ENCODE results near the gene SMOC2. TPM values are rescaled to one million over a fixed set of nuclear protein-coding genes. Genes with fewer than 3 reads are reported as not detected.

SMOC2 gene
- total RNA-seq, 1 donor from 2014 or later: not detected

DNA sequence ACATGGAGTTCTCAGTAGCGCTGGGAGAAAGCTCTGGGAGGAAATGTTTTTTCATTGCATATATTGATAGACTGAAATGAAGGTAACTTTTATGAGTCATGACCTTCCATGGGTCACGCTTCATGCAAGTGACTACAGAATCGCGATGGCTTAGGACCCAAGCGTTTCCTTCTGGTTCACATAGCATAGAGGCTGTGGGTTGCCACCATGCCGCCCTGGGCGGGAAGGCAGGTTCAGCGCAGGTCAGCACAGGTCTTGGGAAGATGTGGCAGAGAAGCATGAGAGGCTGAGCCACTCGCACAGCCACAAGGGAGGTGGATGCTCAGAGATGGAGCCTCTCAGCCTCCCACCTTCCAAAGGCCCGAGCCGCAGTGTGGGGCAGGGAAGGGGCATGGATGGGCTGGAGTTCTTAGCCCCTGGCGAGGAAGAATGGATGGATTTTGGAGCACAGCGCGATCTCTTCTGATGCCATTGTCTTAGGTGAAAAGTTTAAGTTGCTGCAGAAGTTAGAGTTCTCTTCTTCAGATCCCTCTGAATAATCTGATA, 219.5 kb downstream of the SMOC2 start:
- TF ChIP-seq, protein P1, sequence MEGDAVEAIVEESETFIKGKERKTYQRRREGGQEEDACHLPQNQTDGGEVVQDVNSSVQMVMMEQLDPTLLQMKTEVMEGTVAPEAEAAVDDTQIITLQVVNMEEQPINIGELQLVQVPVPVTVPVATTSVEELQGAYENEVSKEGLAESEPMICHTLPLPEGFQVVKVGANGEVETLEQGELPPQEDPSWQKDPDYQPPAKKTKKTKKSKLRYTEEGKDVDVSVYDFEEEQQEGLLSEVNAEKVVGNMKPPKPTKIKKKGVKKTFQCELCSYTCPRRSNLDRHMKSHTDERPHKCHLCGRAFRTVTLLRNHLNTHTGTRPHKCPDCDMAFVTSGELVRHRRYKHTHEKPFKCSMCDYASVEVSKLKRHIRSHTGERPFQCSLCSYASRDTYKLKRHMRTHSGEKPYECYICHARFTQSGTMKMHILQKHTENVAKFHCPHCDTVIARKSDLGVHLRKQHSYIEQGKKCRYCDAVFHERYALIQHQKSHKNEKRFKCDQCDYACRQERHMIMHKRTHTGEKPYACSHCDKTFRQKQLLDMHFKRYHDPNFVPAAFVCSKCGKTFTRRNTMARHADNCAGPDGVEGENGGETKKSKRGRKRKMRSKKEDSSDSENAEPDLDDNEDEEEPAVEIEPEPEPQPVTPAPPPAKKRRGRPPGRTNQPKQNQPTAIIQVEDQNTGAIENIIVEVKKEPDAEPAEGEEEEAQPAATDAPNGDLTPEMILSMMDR (IDR thresholded peaks at IDR 0.05; ENCODE audit: insufficient read depth, low read length, poor library complexity, severe bottlenecking): no peak

DNA sequence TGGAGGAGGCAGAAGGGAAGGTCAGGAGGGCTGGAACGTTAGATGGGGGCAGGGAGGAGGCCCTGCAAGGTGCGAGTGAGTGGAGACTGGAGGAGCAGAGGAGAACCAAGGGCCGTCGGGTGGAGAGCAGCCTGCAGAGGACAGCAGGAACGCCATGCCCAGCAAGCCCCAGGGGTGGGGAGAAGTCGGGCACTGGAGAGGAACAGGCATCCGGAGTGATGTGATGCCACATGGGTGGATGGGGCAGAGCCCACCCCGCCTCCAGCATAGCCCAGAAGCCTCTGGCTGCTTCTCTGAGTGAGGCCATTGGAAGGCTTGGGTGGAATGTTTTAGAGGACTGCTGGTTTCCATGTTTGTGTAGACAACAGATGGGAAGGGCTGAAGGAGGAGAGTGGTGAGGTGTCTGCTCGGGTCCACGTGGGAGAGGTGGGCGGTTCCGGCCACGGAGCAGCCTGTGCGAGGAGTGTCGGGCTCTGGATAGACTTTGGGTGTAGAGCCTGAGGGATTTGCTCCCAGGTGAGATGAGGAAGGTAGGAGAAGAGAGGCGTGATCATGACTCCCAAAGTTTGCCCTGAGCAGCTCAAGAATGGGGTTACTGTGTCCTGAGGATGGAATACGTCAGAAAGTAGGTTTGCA, 221.4 kb downstream of the SMOC2 start:
- no peaks in the 10 kb centered on the region for H3K36me3 ChIP-seq (ENCODE audit: control insufficient read depth, insufficient read depth, low read length)
- DNase-seq (ENCODE audit: low read depth): no peak
- H3K4me3 ChIP-seq (ENCODE audit: low read depth, low read length): no peak overlapping the region
- TF ChIP-seq, protein P1 (IDR thresholded peaks at IDR 0.05; ENCODE audit: insufficient read depth, low read length, poor library complexity, severe bottlenecking): no peak
- H3K27me3 ChIP-seq (ENCODE audit: control insufficient read depth, insufficient read depth, low read length): no peaks in the 10 kb centered on the region

More for the DNA sequence above, 219.5 kb downstream of the SMOC2 start:
- DNase-seq (ENCODE audit: low read depth): no peak
- Histone ChIP-seq H3K4me3 (ENCODE audit: low read depth, low read length) (no peak overlapping the region), H3K36me3 (ENCODE audit: control insufficient read depth, insufficient read depth, low read length) (no peaks in the 10 kb centered on the region), H3K27me3 (ENCODE audit: control insufficient read depth, insufficient read depth, low read length) (no peaks in the 10 kb centered on the region)

DNA sequence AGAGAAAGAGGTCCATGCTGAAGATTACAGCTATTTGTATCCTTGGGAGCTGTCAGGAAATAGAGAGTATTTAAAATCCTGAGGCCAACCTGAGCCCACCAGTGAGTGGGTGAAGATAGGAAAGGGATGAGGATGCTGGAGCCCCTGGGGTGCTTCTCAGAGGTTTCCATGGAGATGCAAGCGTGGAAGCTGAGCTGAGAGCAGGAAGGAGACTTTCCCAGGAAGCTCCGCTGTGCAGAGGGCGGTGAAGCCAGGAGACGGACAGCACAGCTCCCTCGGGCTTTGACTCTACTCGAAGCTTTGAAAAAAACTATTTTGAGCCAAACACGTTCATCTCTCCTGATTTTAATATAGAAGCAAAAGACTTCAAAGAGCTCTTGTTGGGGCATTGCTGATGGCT, 222.1 kb downstream of the SMOC2 start:
- Histone ChIP-seq H3K36me3 (ENCODE audit: control insufficient read depth, insufficient read depth, low read length) (no peaks in the 10 kb centered on the region), H3K4me3 (ENCODE audit: low read depth, low read length) (no peak overlapping the region), H3K27me3 (ENCODE audit: control insufficient read depth, insufficient read depth, low read length) (no peaks in the 10 kb centered on the region)
- TF ChIP-seq, protein P1 (IDR thresholded peaks at IDR 0.05; ENCODE audit: insufficient read depth, low read length, poor library complexity, severe bottlenecking): no peak
- DNase-seq (ENCODE audit: low read depth): no peak

DNA sequence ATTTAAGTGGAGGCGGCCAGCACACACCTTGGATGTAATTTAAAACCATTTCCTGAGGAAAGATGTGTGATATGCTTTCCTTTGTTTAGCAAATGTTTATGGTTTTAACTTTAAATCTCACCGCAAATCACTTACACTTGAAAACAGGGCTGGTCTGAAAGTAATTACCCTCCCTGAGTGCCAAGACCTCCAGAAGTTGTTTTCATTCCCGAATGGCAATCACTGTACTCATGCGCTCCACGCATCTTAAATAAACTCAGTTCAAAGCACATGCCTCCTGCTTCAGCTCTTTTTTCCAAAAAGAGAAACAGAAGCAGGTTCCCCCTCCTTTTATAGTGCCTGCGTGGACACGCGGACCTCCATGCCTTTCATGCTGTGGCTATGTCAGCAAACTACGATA, 224.0 kb downstream of the SMOC2 start:
- no peak for DNase-seq (ENCODE audit: low read depth)
- TF ChIP-seq, protein P1 (IDR thresholded peaks at IDR 0.05; ENCODE audit: insufficient read depth, low read length, poor library complexity, severe bottlenecking): no peak
- Histone ChIP-seq H3K36me3 (ENCODE audit: control insufficient read depth, insufficient read depth, low read length) (no peaks in the 10 kb centered on the region), H3K4me3 (ENCODE audit: low read depth, low read length) (no peak overlapping the region), H3K27me3 (ENCODE audit: control insufficient read depth, insufficient read depth, low read length) (no peaks in the 10 kb centered on the region)

DNA sequence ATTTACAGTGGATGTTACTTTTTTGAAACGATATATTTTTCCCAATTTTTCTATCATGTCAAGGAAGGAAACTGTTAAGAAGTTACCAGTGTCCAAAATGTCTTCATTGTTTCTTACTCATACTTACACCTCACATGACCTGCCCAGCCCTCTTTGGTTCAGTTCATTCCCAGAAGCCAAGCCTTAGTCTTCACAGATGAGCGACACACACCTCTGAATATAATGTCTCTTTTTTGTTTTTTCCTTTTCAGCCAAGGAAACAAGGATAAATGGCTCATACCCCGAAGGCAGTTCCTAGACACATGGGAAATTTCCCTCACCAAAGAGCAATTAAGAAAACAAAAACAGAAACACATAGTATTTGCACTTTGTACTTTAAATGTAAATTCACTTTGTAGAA, 225.2 kb downstream of the SMOC2 start:
- no peaks in the 10 kb centered on the region for H3K27me3 ChIP-seq (ENCODE audit: control insufficient read depth, insufficient read depth, low read length)
- no peak for DNase-seq (ENCODE audit: low read depth)
- no peaks in the 10 kb centered on the region for H3K36me3 ChIP-seq (ENCODE audit: control insufficient read depth, insufficient read depth, low read length)
- TF ChIP-seq, protein P1 (IDR thresholded peaks at IDR 0.05; ENCODE audit: insufficient read depth, low read length, poor library complexity, severe bottlenecking): no peak
- H3K4me3 ChIP-seq (ENCODE audit: low read depth, low read length): no peak overlapping the region

Measured in kidney epithelial cell (primary cell).